Smooth muscle cell (in vitro differentiated cells): Measurements from ENCODE around the gene RPL18. TPM values are rescaled to one million over a fixed set of nuclear protein-coding genes. Genes with fewer than 3 reads are reported as not detected.

Experiments used
- DNase-seq: peaks from one replicate; lab custom pipeline; 2025; ENCODE audit not compliant: unreplicated experiment; lab: John Stamatoyannopoulos, UW
- H2AFZ ChIP-seq: fragments of 200-600 bp; sonication (generic); 2 replicates; pipeline ENCODE4 v1.6.0; 2016; ENCODE audit warnings: antibody characterized with exemption, low read depth, mild to moderate bottlenecking
- H3F3A ChIP-seq: fragments of 200-600 bp; sonication (generic); 2 replicates; pipeline ENCODE4 v1.6.0; 2017; ENCODE audit warnings: antibody characterized with exemption, low read depth
- H3K27ac ChIP-seq: fragments of 200-600 bp; sonication (generic); 2 replicates; pipeline ENCODE4 v1.5.1; 2016; ENCODE audit warnings: low read depth, mild to moderate bottlenecking
- H3K27me3 ChIP-seq: fragments of 200-600 bp; sonication (generic); 2 replicates; pipeline ENCODE4 v1.6.1; 2016; ENCODE audit warnings: low read depth, mild to moderate bottlenecking
- H3K36me3 ChIP-seq: fragments of 200-600 bp; sonication (generic); 2 replicates; pipeline ENCODE4 v1.5.1; 2016; ENCODE audit warnings: low read depth
- H3K4me1 ChIP-seq: fragments of 200-600 bp; sonication (generic); 2 replicates; pipeline ENCODE4 v1.5.1; 2016; ENCODE audit warnings: low read depth
- H3K4me2 ChIP-seq: fragments of 200-600 bp; sonication (generic); 2 replicates; pipeline ENCODE4 v1.6.0; 2016; ENCODE audit warnings: mild to moderate bottlenecking
- H3K4me3 ChIP-seq: fragments of 200-600 bp; sonication (generic); 2 replicates; pipeline ENCODE4 v1.5.1; 2016; ENCODE audit warnings: mild to moderate bottlenecking
- H3K79me2 ChIP-seq: fragments of 200-600 bp; sonication (generic); 2 replicates; pipeline ENCODE4 v1.6.0; 2016; ENCODE audit warnings: low read depth, mild to moderate bottlenecking
- H3K9ac ChIP-seq: fragments of 200-600 bp; sonication (generic); 2 replicates; pipeline ENCODE4 v1.6.0; 2016; ENCODE audit warnings: low read depth
- H3K9me3 ChIP-seq: fragments of 200-600 bp; sonication (generic); replicated peaks from 2 replicates; pipeline ENCODE4 v1.5.1; 2016; ENCODE audit warnings: low read depth
- H4K20me1 ChIP-seq: fragments of 200-600 bp; sonication (generic); 2 replicates; pipeline ENCODE4 v1.6.0; 2016; ENCODE audit warnings: low read depth
- CTCF ChIP-seq: fragments of 200-600 bp; sonication (generic); IDR thresholded peaks from 2 replicates; pipeline ENCODE4 v1.5.1; 2017; ENCODE audit warnings: borderline replicate concordance, mild to moderate bottlenecking, antibody characterized with exemption; ENCODE audit not compliant: insufficient read depth, poor library complexity, severe bottlenecking
- WGBS: methylation state at CpG from one replicate; pipeline ENCODE4 v1.1.7; 2016; ENCODE audit warnings: low lambda C conversion rate; 5-methylcytosine and 5-hydroxymethylcytosine counted together
- polyA plus RNA-seq: library from polyadenylated mRNA; unstranded; fragments of >200 nt; fragmentation: Nextera tagmentation; extraction: Ambion mirVana; gene quantifications from 2 replicates; pipeline ENCODE4 v1.2.1, GENCODE V29; 2016
- total RNA-seq: library from RNA; depleted of rRNA; stranded (reverse); fragments of >200 nt; gene quantifications from 2 replicates; pipeline ENCODE4 v1.2.3, GENCODE V29; 2014

RPL18 gene
- total and polyA plus RNA-seq, 2 experiments from 2014 or later = 666 to 1,519 TPM

- DNase-seq = no peak
- Histone ChIP-seq H3K27me3 (no peaks in the 10 kb centered on the region), H3K4me1 (no peaks in the 10 kb centered on the region), H3K9me3 (no peaks in the 10 kb centered on the region), H4K20me1 (no peaks in the 10 kb centered on the region), H3K27ac (no peak overlapping the region), H2AFZ (no peak overlapping the region), H3K4me3 (no peak overlapping the region), H3K79me2 (no peaks in the 10 kb centered on the region), H3K36me3 (no peaks in the 10 kb centered on the region), H3K9ac (no peak overlapping the region), H3F3A (no peaks in the 10 kb centered on the region), H3K4me2 (no peak overlapping the region)
- WGBS = 94% methylated on average over 7 of the region's 7 CpGs
- TF ChIP-seq CTCF = no peak
Observed at GRCh38 chr19:48607359-48607755, 11.6 kb downstream of the RPL18 start.

- Histone ChIP-seq H3K9me3 (no peaks in the 10 kb centered on the region), H3K4me3 (no peak within 1 kb of the TSS), H4K20me1 (no peaks in the 10 kb centered on the region), H3K79me2 (no peaks in the 10 kb centered on the region), H3K27ac (no peak within 1 kb of the TSS), H2AFZ (no peak within 1 kb of the TSS), H3K9ac (no peak within 1 kb of the TSS), H3F3A (no peaks in the 10 kb centered on the region), H3K27me3 (no peaks in the 10 kb centered on the region), H3K4me1 (no peaks in the 10 kb centered on the region), H3K4me2 (no peak within 1 kb of the TSS), H3K36me3 (no peaks in the 10 kb centered on the region)
- 94% methylated on average over 39 of the region's 39 CpGs for WGBS
- no peak for TF ChIP-seq CTCF
- no peak for DNase-seq
Observed at GRCh38 chr19:48606463-48607358, 12.3 kb downstream of the RPL18 start, which contains the start of gene SPACA4. TSS of gene SPACA4 (plus strand) at chr19:48606742. CDS start at chr19:48606979, 237 bp downstream.

GRCh38 chr19:48603850-48604249 is 15.1 kb downstream of the RPL18 start:
- WGBS = 98% methylated on average over 9 of the region's 9 CpGs
- H3K9ac ChIP-seq = no peak overlapping the region
- no peaks in the 10 kb centered on the region for H3K9me3 ChIP-seq
- DNase-seq = no peak
- no peak overlapping the region for H2AFZ ChIP-seq
- no peak overlapping the region for H3K27ac ChIP-seq
- no peak for TF ChIP-seq CTCF
- H3F3A ChIP-seq = no peaks in the 10 kb centered on the region
- no peak overlapping the region for H3K4me3 ChIP-seq
- no peaks in the 10 kb centered on the region for H3K27me3 ChIP-seq
- no peaks in the 10 kb centered on the region for H3K79me2 ChIP-seq
- H3K36me3 ChIP-seq = no peaks in the 10 kb centered on the region
- H3K4me2 ChIP-seq = no peak overlapping the region
- no peaks in the 10 kb centered on the region for H4K20me1 ChIP-seq
- no peaks in the 10 kb centered on the region for H3K4me1 ChIP-seq
